Peyer's patch (tissue), 4 donors: ENCODE measurements around the gene ACOT9.

ENCODE experiments used
- CTCF ChIP-seq, 6 experiments: fragments of 450-650 bp in 4 of 6; fragments of 200-600 bp in 2 of 6; sonication (generic) in 1 of 6; IDR thresholded peaks; one replicate each; pipeline ENCODE4 v1.5.1; 2017 to 2019; ENCODE audit warnings: antibody characterized with exemption in 6 of 6, mild to moderate bottlenecking in 3 of 6, moderate library complexity in 1 of 6
- POLR2A ChIP-seq, 2 donors: fragments of 450-650 bp; IDR thresholded peaks; one replicate each; pipeline ENCODE4 v1.5.1; 2017; ENCODE audit warnings: antibody characterized with exemption in 2 of 2, mild to moderate bottlenecking in 2 of 2, moderate library complexity in 2 of 2

- TF ChIP-seq CTCF (IDR thresholded peaks at IDR 0.05) (no peak), POLR2A (IDR thresholded peaks at IDR 0.05) (no peak)
Observed at GRCh38 chrX:23789386-23790154, 46.5 kb upstream of the ACOT9 start.
